OCI-LY7 (cell line): ENCODE measurements around the gene CUBN. TPM values are rescaled to one million over a fixed set of nuclear protein-coding genes. Genes with fewer than 3 reads are reported as not detected.

Experiments used
- BruUV-seq: library from RNA; stranded (reverse); fragments of 400-500 nt; replicated peaks from 2 replicates; lab custom pipeline; 2021; lab: Mats Ljungman, UMichigan
- CTCF ChIA-PET: fragments of 300-600 bp; sonication (Branson Sonifier 250); formaldehyde crosslinking; loops from one replicate; lab custom pipeline; 2022; ENCODE audit warnings: antibody characterized with exemption; ENCODE audit not compliant: unreplicated experiment; lab: Charles Lee
- POLR2A ChIA-PET: fragments of 300-600 bp; sonication (Branson Sonifier 250); formaldehyde crosslinking; loops from one replicate; lab custom pipeline; 2022; ENCODE audit warnings: antibody characterized with exemption; lab: Charles Lee
- DNase-seq: peaks from one replicate; pipeline ENCODE4 v3.0.0-alpha.2; 2015; ENCODE audit warnings: low spot score
- H2AFZ ChIP-seq: fragments of 200-600 bp; sonication (generic), shearing (Covaris generic); 2 replicates; pipeline ENCODE4 v1.6.1; 2014; ENCODE audit warnings: mild to moderate bottlenecking, antibody characterized with exemption, low read length, moderate library complexity
- H3K27ac ChIP-seq: fragments of 200-600 bp; sonication (generic); 2 replicates; pipeline ENCODE4 v1.5.1; 2014; ENCODE audit warnings: mixed run types, low read depth, mild to moderate bottlenecking, moderate library complexity, low read length, inconsistent platforms; ENCODE audit not compliant: poor library complexity, severe bottlenecking
- H3K36me3 ChIP-seq: fragments of 200-600 bp; sonication (generic); 2 replicates; pipeline ENCODE4 v1.6.1; 2014; ENCODE audit warnings: mild to moderate bottlenecking, antibody characterized with exemption, low read length, moderate library complexity, mixed read lengths; ENCODE audit not compliant: insufficient read depth
- H3K4me1 ChIP-seq: fragments of 200-600 bp; sonication (generic); 2 replicates; pipeline ENCODE4 v1.5.1; 2014; ENCODE audit warnings: mild to moderate bottlenecking, low read length; ENCODE audit not compliant: insufficient read depth, poor library complexity, severe bottlenecking
- H3K4me2 ChIP-seq: fragments of 200-600 bp; sonication (generic); 2 replicates; pipeline ENCODE4 v1.6.1; 2014; ENCODE audit warnings: mild to moderate bottlenecking, low read length
- H3K4me3 ChIP-seq: fragments of 200-600 bp; sonication (generic); 2 replicates; pipeline ENCODE4 v1.5.1; 2014; ENCODE audit warnings: mild to moderate bottlenecking, low read depth, low read length; ENCODE audit not compliant: poor library complexity, severe bottlenecking
- H3K79me2 ChIP-seq: fragments of 200-600 bp; sonication (generic); 2 replicates; pipeline ENCODE4 v1.6.1; 2016; ENCODE audit warnings: low read depth, mild to moderate bottlenecking, low read length, moderate library complexity, mixed read lengths; ENCODE audit not compliant: insufficient read depth
- H3K9me2 ChIP-seq: fragments of 200-600 bp; sonication (generic); 2 replicates; pipeline ENCODE4 v1.6.1; 2016; ENCODE audit warnings: mild to moderate bottlenecking, low read length, mixed read lengths; ENCODE audit not compliant: insufficient read depth
- H3K9me3 ChIP-seq: fragments of 200-600 bp; sonication (generic); 2 replicates; pipeline ENCODE4 v1.6.1; 2014; ENCODE audit warnings: mild to moderate bottlenecking, mixed run types, low read length, mixed read lengths
- H4K20me1 ChIP-seq: fragments of 200-600 bp; sonication (generic); 2 replicates; pipeline ENCODE4 v1.6.1; 2014; ENCODE audit warnings: mild to moderate bottlenecking, antibody characterized with exemption, low read length, moderate library complexity, mixed read lengths; ENCODE audit not compliant: insufficient read depth
- CTCF ChIP-seq: fragments of 200-600 bp; sonication (generic); conservative IDR thresholded peaks from 2 replicates; pipeline ENCODE4 v1.5.1; 2014; ENCODE audit warnings: mild to moderate bottlenecking, antibody characterized with exemption, low read length, moderate library complexity, mixed read lengths
- EZH2phosphoT487 ChIP-seq: fragments of 200-600 bp; sonication (generic); IDR thresholded peaks from 2 replicates; pipeline ENCODE4 v1.6.1; 2018; ENCODE audit warnings: low read depth, borderline replicate concordance, mild to moderate bottlenecking, mixed run types, antibody characterized with exemption, low read length, moderate library complexity, mixed read lengths
- intact Hi-C: fragments of 100-400 bp; cut with micrococcal nuclease; formaldehyde crosslinking; loops from one replicate; pipeline ENCODE4 v1.10.0; 2022; ENCODE audit not compliant: unreplicated experiment
- total RNA-seq, 2 experiments: library from RNA; depleted of rRNA in 1 of 2; stranded (reverse); fragments of >200 nt in 1 of 2; shearing (Covaris generic) in 1 of 2; gene quantifications; 2 replicates each; pipeline ENCODE4 v1.2.3, GENCODE V29; 2014 to 2022

CUBN gene
- total RNA-seq, 2 experiments from 2014 or later, result 0.13 to 0.25 TPM

- Histone ChIP-seq H3K79me2 (no peaks in the 10 kb centered on the region), H3K4me2 (no peak overlapping the region), H3K9me2 (no peaks in the 10 kb centered on the region), H3K27ac (no peak overlapping the region), H3K4me3 (no peak overlapping the region), H4K20me1 (no peaks in the 10 kb centered on the region), H2AFZ (no peak overlapping the region), H3K36me3 (no peaks in the 10 kb centered on the region), H3K9me3 (no peaks in the 10 kb centered on the region), H3K4me1 (no peaks in the 10 kb centered on the region)
- POLR2A ChIA-PET, result interaction anchor here (0.6 to 1.3 kb wide), 3 partner anchors 10 to 268 kb away, joined by 3 read pairs; no protein-coding TSS in a partner anchor
- TF ChIP-seq CTCF, result peak; percentile 41; the same call in 1 of the 2 replicates
- no peak for TF ChIP-seq EZH2phosphoT487
- no TSS peak for BruUV-seq
- intact Hi-C loops, result no loop called here
- CTCF ChIA-PET, result no interaction called here
- DNase-seq, result no peak
Measured at GRCh38 chr10:16853201-16853600, 276.4 kb downstream of the CUBN start.

GRCh38 chr10:16852624-16853023 is 277.0 kb downstream of the CUBN start:
- Histone ChIP-seq H3K9me2 (no peaks in the 10 kb centered on the region), H3K4me3 (no peak overlapping the region), H4K20me1 (no peaks in the 10 kb centered on the region), H3K79me2 (no peaks in the 10 kb centered on the region), H3K9me3 (no peaks in the 10 kb centered on the region), H3K27ac (no peak overlapping the region), H3K36me3 (no peaks in the 10 kb centered on the region), H3K4me2 (no peak overlapping the region), H3K4me1 (no peaks in the 10 kb centered on the region), H2AFZ (no peak overlapping the region)
- intact Hi-C loops, result no loop called here
- CTCF ChIA-PET, result no interaction called here
- DNase-seq, result no peak
- POLR2A ChIA-PET, result interaction anchor here (0.6 to 1.3 kb wide), 3 partner anchors 9 to 268 kb away, joined by 3 read pairs; no protein-coding TSS in a partner anchor
- TF ChIP-seq CTCF (no peak), EZH2phosphoT487 (no peak)
- no TSS peak for BruUV-seq

GRCh38 chr10:16848562-16849154 is 281.0 kb downstream of the CUBN start:
- TF ChIP-seq CTCF (no peak), EZH2phosphoT487 (no peak)
- intact Hi-C loops, result no loop called here
- no TSS peak for BruUV-seq
- no peak for DNase-seq
- Histone ChIP-seq H3K79me2 (no peaks in the 10 kb centered on the region), H4K20me1 (no peaks in the 10 kb centered on the region), H3K4me2 (no peak overlapping the region), H2AFZ (no peak overlapping the region), H3K36me3 (no peaks in the 10 kb centered on the region), H3K9me2 (no peaks in the 10 kb centered on the region), H3K27ac (no peak overlapping the region), H3K4me1 (no peaks in the 10 kb centered on the region), H3K9me3 (no peaks in the 10 kb centered on the region), H3K4me3 (no peak overlapping the region)
- CTCF ChIA-PET, result no interaction called here
- POLR2A ChIA-PET, result no interaction called here
